Measurements from ENCODE around the gene ELSPBP1.

DNA sequence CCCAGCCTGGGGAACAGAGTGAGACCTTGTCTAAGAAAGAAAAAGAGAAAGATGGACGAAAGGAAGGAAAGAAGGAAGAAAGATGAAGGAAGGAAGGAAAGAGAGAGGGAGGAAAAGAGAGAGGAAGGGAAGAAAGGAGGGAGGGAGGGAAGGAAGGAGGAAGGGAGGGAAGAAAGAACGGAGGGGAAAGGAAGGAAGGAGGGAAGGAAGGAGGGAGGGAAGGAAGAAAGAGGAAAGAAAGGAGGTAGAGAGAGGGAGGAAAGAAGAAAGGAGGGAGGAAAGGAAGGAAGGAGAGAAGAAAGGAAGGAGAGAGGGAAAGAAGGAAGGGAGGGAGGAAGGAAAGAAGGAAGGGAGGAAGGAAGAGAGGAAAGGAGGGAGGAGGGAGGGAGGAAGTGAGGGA lies 28.6 kb downstream of the ELSPBP1 start:
- TF ChIP-seq, protein P1, sequence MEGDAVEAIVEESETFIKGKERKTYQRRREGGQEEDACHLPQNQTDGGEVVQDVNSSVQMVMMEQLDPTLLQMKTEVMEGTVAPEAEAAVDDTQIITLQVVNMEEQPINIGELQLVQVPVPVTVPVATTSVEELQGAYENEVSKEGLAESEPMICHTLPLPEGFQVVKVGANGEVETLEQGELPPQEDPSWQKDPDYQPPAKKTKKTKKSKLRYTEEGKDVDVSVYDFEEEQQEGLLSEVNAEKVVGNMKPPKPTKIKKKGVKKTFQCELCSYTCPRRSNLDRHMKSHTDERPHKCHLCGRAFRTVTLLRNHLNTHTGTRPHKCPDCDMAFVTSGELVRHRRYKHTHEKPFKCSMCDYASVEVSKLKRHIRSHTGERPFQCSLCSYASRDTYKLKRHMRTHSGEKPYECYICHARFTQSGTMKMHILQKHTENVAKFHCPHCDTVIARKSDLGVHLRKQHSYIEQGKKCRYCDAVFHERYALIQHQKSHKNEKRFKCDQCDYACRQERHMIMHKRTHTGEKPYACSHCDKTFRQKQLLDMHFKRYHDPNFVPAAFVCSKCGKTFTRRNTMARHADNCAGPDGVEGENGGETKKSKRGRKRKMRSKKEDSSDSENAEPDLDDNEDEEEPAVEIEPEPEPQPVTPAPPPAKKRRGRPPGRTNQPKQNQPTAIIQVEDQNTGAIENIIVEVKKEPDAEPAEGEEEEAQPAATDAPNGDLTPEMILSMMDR (IDR thresholded peaks at IDR 0.05), result no peak
- TF ChIP-seq EP300 (IDR thresholded peaks at IDR 0.05), result no peak

All from upper lobe of left lung (tissue), 4 donors.